K562 (cell line): Measurements from ENCODE around the gene MACF1. TPM values are rescaled to one million over a fixed set of nuclear protein-coding genes. Genes with fewer than 3 reads are reported as not detected.

ENCODE experiments used
- ATF1 ChIP-seq, 2 experiments: fragments of 450-650 bp in 1 of 2; IDR thresholded peaks; 2 replicates each; pipeline ENCODE4 v1.6.1; 2016; ENCODE audit warnings: missing compliant biosample characterization in 1 of 2, missing genetic modification characterization in 1 of 2
- E2F1 ChIP-seq: sonication (generic); formaldehyde crosslinking; IDR thresholded peaks from 2 replicates; pipeline ENCODE4 v1.8.1; 2023; ENCODE audit warnings: mild to moderate bottlenecking, missing genetic modification reagents, moderate library complexity
- KLF1 ChIP-seq: fragments of 450-650 bp; IDR thresholded peaks from 2 replicates; pipeline ENCODE4 v1.6.1; 2016; ENCODE audit warnings: missing genetic modification characterization, missing compliant biosample characterization
- MAFK ChIP-seq: IDR thresholded peaks from 2 replicates; pipeline ENCODE4 v1.6.1; 2011; ENCODE audit warnings: low read length, improper control_type of control experiment
- MBD1 ChIP-seq: fragments of 250-450 bp; sonication (Bioruptor Pico); IDR thresholded peaks from 2 replicates; pipeline ENCODE4 v1.8.0; 2022; ENCODE audit warnings: inconsistent platforms
- PHTF2 ChIP-seq: fragments of 250-450 bp; sonication (Bioruptor Pico); IDR thresholded peaks from 2 replicates; pipeline ENCODE4 v1.5.0; 2021; ENCODE audit warnings: mild to moderate bottlenecking
- POLR2AphosphoS5 ChIP-seq: IDR thresholded peaks from 2 replicates; pipeline ENCODE4 v1.6.1; 2011; ENCODE audit warnings: mild to moderate bottlenecking, low read depth, low read length, moderate library complexity; ENCODE audit not compliant: control insufficient read depth, insufficient read depth
- REST ChIP-seq, 2 experiments: fragments of 450-650 bp; formaldehyde crosslinking in 1 of 2; IDR thresholded peaks; 2 replicates each; pipeline versions ENCODE4 v1.4.0 to v1.6.1; 2014 to 2020; ENCODE audit warnings: mild to moderate bottlenecking in 2 of 2, borderline replicate concordance in 1 of 2, low read depth in 1 of 2
- TCF3 ChIP-seq: sonication (generic); formaldehyde crosslinking; IDR thresholded peaks from 2 replicates; pipeline ENCODE4 v1.4.0; 2020; ENCODE audit warnings: mild to moderate bottlenecking, missing genetic modification reagents
- ZBTB5 ChIP-seq: fragments of 450-650 bp; IDR thresholded peaks from 2 replicates; pipeline ENCODE4 v1.6.1; 2017; ENCODE audit warnings: antibody characterized with exemption
- ZNF124 ChIP-seq: sonication (generic); formaldehyde crosslinking; IDR thresholded peaks from 2 replicates; pipeline ENCODE4 v1.8.1; 2022; ENCODE audit warnings: missing genetic modification reagents
- ZNF134 ChIP-seq: fragments of 250-450 bp; sonication (Bioruptor Pico); conservative IDR thresholded peaks from 2 replicates; pipeline ENCODE4 v1.4.0; 2020
- ZNF143 ChIP-seq: sonication (generic); formaldehyde crosslinking; IDR thresholded peaks from 2 replicates; pipeline ENCODE4 v1.9.0; 2022; ENCODE audit warnings: mild to moderate bottlenecking, missing genetic modification reagents
- ZNF584 ChIP-seq: fragments of 200-800 bp; sonication (Bioruptor generic); IDR thresholded peaks from 2 replicates; pipeline ENCODE4 v1.6.1; 2016; ENCODE audit warnings: low read depth, mild to moderate bottlenecking, missing genetic modification characterization, missing compliant biosample characterization
- polyA plus RNA-seq, 8 experiments: library from polyadenylated mRNA; depleted of rRNA in 4 of 8; stranded (reverse) in 5 of 8; unstranded in 3 of 8; fragments of >200 nt; fragmentation: Nextera tagmentation in 2 of 8; fragmentation: Illumina TruSeq in 1 of 8; extraction: Ambion mirVana in 2 of 8; extraction: Trizol in 1 of 8; gene quantifications; 2 replicates each; pipeline versions ENCODE4 v1.2.1 to v1.2.3, GENCODE V29; 2011 to 2014; ENCODE audit warnings: inconsistent platforms in 1 of 8, missing spikeins in 1 of 8
- total RNA-seq, 7 experiments: library from RNA; depleted of rRNA in 6 of 7; stranded (reverse); fragments of >200 nt in 6 of 7; fragmentation: Illumina TruSeq in 2 of 7; extraction: Trizol in 2 of 7; gene quantifications; 2 replicates each; pipeline versions ENCODE4 v1.2.1 to v1.2.3, GENCODE V29; 2011 to 2021; ENCODE audit warnings: low replicate concordance in 1 of 7

MACF1 gene
- total and polyA plus RNA-seq, 9 of the 15 experiments (the other 6 are each of a cell fraction or from before 2014, with no cell fraction given) = 13.2 to 232 (median 112) TPM

GRCh38 chr1:39409055-39409816 lies 204.7 kb downstream of the MACF1 start (continued):
- TF ChIP-seq KLF1 (tag) (peak; percentile 16; the same call in 1 of the 2 replicates), PHTF2 (CRISPR knock-in tag) (no peak), ZNF124 (0 out of 2 replicates have a peak, but pooled peaks have one; percentile 76), MBD1 (CRISPR knock-in tag) (no peak), ZNF134 (CRISPR knock-in tag) (no peak), TCF3 (CRISPR knock-in tag) (no peak), ZNF584 (CRISPR knock-in tag) (no peak), MAFK (no peak), POLR2AphosphoS5 (no peak), E2F1 (no peak), REST (IDR thresholded peaks at IDR 0.05; ENCODE audit: borderline replicate concordance) (no peak), REST (CRISPR knock-in tag; IDR thresholded peaks at IDR 0.05; ENCODE audit: low read depth) (peak; percentile 15; the same call in 1 of the 2 replicates), ATF1 (CRISPR knock-in tag; IDR thresholded peaks at IDR 0.05) (no peak), ATF1 (tag; IDR thresholded peaks at IDR 0.05) (peak; percentile 15), ZNF143 (no peak), ZBTB5 (no peak)
